SU-DHL-6 (cell line): ENCODE data around the gene HACL1.

ENCODE experiments used
- EZH2phosphoT487 ChIP-seq: fragments of 200-600 bp; sonication (generic), shearing (Covaris generic); conservative IDR thresholded peaks from 2 replicates; pipeline ENCODE4 v1.6.1; 2018; ENCODE audit warnings: mild to moderate bottlenecking, antibody characterized with exemption, low read length, moderate library complexity, mixed read lengths
- TF ChIP-seq, protein P1 (sequence below): fragments of 200-600 bp; sonication (generic); IDR thresholded peaks from one replicate; pipeline ENCODE4 v1.5.1; 2017; ENCODE audit warnings: antibody characterized with exemption, mild to moderate bottlenecking, low read length, moderate library complexity; ENCODE audit not compliant: insufficient read depth, poor library complexity, severe bottlenecking

DNA sequence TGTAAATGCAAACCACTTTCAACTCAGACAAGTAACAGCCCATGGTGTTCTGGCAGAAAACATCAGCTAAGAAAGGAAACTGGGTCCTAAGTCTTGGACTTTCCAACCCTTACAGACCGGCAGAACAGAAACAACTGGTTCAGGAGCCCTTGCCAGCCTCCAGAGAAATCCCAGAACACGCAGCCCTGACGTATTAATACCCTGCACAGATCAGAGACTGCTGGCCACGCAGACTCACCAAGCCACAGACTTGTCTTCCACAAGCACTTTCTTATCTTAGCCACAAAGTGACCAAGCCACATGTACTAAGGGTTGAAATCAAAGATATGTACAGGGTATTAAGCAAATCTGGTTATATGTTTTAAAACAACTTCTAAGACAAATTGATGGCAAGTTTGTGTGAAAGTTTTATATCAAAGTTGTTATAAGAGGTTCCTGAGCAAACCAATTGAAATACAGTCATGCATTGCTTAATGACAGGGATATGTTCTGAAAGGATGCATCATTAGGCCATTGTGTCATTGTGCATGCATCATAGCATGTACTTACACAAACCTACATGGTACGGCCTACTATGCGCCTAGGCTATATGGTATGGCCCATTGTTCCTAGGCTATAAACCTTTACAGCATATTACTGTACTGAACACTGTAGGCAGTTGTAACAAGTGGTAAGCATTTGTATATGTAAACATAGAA is 37.0 kb upstream of the HACL1 start:
- TF ChIP-seq, protein P1, sequence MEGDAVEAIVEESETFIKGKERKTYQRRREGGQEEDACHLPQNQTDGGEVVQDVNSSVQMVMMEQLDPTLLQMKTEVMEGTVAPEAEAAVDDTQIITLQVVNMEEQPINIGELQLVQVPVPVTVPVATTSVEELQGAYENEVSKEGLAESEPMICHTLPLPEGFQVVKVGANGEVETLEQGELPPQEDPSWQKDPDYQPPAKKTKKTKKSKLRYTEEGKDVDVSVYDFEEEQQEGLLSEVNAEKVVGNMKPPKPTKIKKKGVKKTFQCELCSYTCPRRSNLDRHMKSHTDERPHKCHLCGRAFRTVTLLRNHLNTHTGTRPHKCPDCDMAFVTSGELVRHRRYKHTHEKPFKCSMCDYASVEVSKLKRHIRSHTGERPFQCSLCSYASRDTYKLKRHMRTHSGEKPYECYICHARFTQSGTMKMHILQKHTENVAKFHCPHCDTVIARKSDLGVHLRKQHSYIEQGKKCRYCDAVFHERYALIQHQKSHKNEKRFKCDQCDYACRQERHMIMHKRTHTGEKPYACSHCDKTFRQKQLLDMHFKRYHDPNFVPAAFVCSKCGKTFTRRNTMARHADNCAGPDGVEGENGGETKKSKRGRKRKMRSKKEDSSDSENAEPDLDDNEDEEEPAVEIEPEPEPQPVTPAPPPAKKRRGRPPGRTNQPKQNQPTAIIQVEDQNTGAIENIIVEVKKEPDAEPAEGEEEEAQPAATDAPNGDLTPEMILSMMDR: no peak
- TF ChIP-seq EZH2phosphoT487: no peak
